Spinal cord (tissue), 4 donors: ENCODE data around the gene ARVCF. TPM values are rescaled to one million over a fixed set of nuclear protein-coding genes. Genes with fewer than 3 reads are reported as not detected.

Source experiments
- polyA plus RNA-seq, 2 donors: library from polyadenylated mRNA; unstranded; fragments of 120-200 nt; gene quantifications; one replicate each; pipeline ENCODE4 v1.2.1, GENCODE V29; 2013; ENCODE audit not compliant: insufficient read length in 2 of 2
- small RNA-seq: library from RNA; depleted of rRNA; stranded (forward); fragments of <200 nt; gene quantifications from one replicate; pipeline ENCODE3, GENCODE V24; 2014; ENCODE audit warnings: low replicate concordance
- total RNA-seq, 2 donors: library from RNA; depleted of rRNA in 1 of 2; stranded (reverse); fragments of 120-200 nt in 1 of 2; fragments of >200 nt in 1 of 2; gene quantifications; one replicate each; pipeline versions ENCODE4 v1.2.3 to v1.2.4, GENCODE V29; 2013 to 2014

Gene ARVCF
- total and polyA plus RNA-seq, 4 donors: 43.5 to 132 (median 84.2) TPM

Small RNA genes lying within 50 kb of the gene (small RNA-seq; reads per million reads assigned to genes)
- gene MIR185: 16.4 reads per million, percentile 96 among the genes with 10 or more reads in this experiment

Other genes starting within 250 kb of the ARVCF start
- 1 to 10 TPM; 3.2 to 4.8 TPM for gene GNB1L, start 161.9 kb downstream of the ARVCF start, total RNA-seq
- gene GNB1L, start 161.9 kb downstream of the ARVCF start, polyA plus RNA-seq: 10 to 100 TPM in 1 of 2 donors, 1 to 10 TPM in 1; 5.8 to 10.3 TPM
- gene RTL10, start 161.9 kb downstream of the ARVCF start, total RNA-seq: 10 to 100 TPM; 11.0 to 14.8 TPM
- 10 to 100 TPM; 14.7 to 18.7 TPM for gene RTL10, start 161.9 kb downstream of the ARVCF start, polyA plus RNA-seq
- gene COMT, start 75.1 kb downstream of the ARVCF start, total RNA-seq: 100 to 1,000 TPM in 1 of 2 donors, 10 to 100 TPM in 1; 72.6 to 139 TPM
- 100 to 1,000 TPM; 154 to 158 TPM for gene COMT, start 75.1 kb downstream of the ARVCF start, polyA plus RNA-seq
- 10 to 100 TPM; 17.1 to 21.7 TPM for gene TXNRD2, start 75.0 kb downstream of the ARVCF start, total RNA-seq
- 10 to 100 TPM; 25.6 to 29.4 TPM for gene TXNRD2, start 75.0 kb downstream of the ARVCF start, polyA plus RNA-seq
- 10 to 100 TPM; 17.9 to 25.8 TPM for gene TANGO2, start 4.3 kb upstream of the ARVCF start, total RNA-seq
- gene TANGO2, start 4.3 kb upstream of the ARVCF start, polyA plus RNA-seq: 10 to 100 TPM; 20.9 to 32.6 TPM
- gene DGCR8, start 63.4 kb upstream of the ARVCF start, total RNA-seq: 10 to 100 TPM; 20.7 to 34.7 TPM
- gene DGCR8, start 63.4 kb upstream of the ARVCF start, polyA plus RNA-seq: 10 to 100 TPM; 43.2 to 58.7 TPM
- gene RANBP1, start 99.3 kb upstream of the ARVCF start, total RNA-seq: 100 to 1,000 TPM; 111 to 170 TPM
- gene RANBP1, start 99.3 kb upstream of the ARVCF start, polyA plus RNA-seq: 100 to 1,000 TPM; 183 to 210 TPM
- 10 to 100 TPM; 24.5 to 46.3 TPM for gene TRMT2A, start 100.4 kb upstream of the ARVCF start, total RNA-seq
- 10 to 100 TPM; 53.8 to 57.4 TPM for gene TRMT2A, start 100.4 kb upstream of the ARVCF start, polyA plus RNA-seq
- gene ZDHHC8, start 115.0 kb upstream of the ARVCF start, total RNA-seq: 10 to 100 TPM in 1 of 2 donors, 1 to 10 TPM in 1; 9.5 to 13.9 TPM
- gene ZDHHC8, start 115.0 kb upstream of the ARVCF start, polyA plus RNA-seq: 10 to 100 TPM; 59.0 to 64.4 TPM
- 1 to 10 TPM in 1 of 2 donors, under 1 TPM in 1; 0.69 to 2.1 TPM for gene CCDC188, start 134.2 kb upstream of the ARVCF start, total RNA-seq
- gene CCDC188, start 134.2 kb upstream of the ARVCF start, polyA plus RNA-seq: 1 to 10 TPM; 1.9 to 5.2 TPM